GF-D8 (cell line): Measurements from ENCODE around the gene FYN.

Experiments
- DNase-seq: peaks from one replicate; lab custom pipeline; 2025; lab: John Stamatoyannopoulos, UW

FYN gene

DNA sequence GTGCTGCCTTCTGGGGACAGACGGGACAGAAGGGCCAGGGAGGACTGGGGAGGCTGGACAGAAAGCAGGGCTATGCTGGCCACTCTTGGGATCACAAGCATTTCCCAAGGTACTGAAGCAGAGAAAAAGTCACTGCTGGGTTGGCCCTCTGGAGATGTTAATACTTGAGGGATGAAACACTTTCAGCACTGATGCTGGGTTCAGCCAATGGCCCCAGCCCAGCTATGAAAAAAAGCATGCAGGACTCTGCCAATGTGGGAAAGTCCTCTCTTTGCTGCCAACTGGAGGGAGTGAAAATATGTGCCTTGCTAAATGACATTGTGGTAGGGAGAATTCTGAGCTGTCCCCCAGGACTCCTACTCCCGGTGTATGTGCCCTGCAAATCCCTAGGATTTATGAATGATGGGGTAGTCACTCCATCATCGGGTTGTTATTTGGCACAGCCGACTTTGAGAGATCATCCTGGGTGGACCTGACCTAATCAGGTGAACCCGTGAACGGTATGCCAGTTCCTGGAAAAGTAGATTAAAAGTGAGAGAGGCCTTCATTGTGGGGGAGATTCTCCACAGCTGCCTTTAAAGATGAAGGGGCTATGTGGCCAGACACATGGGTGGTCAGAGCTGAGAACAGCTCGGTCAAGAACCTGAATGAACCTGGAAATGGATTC, 147.7 kb downstream of the FYN start:
- no peak for DNase-seq

DNA sequence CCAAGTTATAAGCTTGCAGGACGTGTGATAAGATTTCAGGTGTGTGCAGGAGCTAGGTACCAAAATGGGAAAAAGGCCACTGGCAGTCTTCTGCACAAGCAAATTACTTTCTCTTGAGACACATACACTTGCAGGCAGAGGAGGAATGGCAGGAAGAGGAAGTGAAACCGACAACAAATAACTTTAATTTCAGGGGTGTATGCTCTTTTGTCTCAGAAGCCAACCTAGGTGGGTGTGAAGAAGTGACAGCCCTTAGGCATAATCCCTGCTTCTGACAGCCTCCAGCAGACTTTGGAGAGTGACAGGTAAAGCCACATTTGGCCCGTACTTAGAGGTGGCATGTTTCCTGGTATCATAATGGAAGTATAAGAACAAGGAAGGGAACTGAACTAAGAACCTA, 148.7 kb downstream of the FYN start:
- no peak for DNase-seq

DNA sequence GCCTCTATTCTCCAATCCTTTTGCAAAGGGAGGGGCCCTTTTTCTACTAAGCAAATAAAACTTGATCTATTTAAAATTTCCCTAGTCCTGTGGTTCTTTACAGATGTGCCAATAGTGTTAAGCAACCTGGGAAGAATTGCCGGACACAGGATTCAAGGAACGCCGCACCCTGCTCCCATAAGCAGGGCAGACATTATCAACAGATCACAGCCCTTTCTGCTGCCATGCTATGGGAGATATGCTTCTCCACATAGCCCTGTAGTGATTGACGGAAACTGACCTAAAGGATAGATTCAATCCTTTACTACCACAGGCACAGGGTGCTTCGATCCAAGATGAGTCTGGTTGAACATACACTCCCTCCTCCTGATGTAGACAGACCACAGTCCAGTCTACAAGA, 149.2 kb downstream of the FYN start:
- no peak for DNase-seq

DNA sequence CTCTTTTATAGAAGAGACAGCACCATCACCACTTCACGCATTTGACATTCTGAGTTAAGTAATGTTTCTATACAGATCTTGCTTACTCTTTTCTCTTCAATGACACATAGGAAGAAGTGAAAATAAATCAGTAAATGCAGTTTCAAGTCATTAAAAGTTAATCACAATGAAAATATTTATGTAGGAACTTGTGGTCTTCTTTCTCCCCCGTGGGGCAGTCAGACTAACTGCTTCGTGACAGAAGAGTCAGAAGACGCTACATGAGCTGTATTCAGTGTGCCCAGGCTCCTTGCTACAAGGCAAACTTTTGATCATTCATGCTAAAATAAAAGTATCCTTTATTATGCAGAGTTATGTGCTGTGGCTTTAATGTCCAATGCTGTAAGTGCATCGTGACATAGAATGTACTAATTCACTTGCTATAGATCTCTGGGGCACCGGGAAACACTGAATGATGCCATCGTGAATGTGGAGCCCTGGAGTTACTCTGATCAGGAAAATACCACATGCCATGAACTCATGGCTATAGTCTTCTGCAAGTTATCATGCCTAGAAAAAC, 149.8 kb downstream of the FYN start:
- DNase-seq: no peak

DNA sequence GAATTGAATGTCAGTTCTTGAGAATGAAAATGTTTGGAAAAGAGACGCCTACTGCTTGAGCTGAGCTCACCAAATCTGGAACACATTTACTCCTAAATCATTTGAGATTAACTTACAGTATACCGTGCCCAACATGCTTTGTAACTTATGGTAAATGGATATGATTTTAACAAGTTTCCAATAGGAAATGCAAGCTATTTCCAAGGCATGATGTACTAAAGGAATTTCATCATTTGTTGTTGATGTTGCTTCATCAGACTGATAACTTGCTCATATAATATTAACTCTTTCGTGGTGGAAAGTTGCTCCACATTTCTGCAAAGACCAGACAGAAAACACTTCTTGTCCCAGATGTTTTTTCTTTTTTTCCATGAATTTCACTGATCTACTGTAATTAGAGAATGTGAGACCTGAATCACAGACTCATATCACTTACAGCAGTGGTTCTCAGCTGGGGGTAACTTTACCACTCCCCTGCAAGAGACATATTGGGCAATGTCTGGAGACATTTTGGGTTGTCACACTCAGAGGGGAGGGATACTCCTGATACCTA, 151.0 kb downstream of the FYN start:
- DNase-seq: no peak

DNA sequence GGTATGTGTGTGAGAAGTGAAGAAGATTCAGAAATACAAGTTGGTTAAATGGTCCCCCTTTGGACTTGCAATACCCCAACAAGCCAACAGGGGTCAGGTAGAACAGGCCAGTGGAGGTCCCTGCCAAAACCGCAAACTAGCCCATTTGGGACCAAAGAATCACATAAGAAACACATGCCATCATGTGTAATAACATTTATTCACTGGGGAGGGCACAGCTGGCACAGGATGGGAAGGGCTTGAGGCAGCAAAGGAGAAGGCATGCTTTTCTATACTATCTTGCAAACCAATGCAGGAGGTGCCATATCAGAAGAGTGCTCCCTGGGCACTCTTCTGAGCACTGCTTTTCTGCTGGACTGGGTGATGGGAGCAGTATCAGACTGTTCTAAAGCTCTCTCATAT, 151.5 kb downstream of the FYN start:
- DNase-seq: no peak

DNA sequence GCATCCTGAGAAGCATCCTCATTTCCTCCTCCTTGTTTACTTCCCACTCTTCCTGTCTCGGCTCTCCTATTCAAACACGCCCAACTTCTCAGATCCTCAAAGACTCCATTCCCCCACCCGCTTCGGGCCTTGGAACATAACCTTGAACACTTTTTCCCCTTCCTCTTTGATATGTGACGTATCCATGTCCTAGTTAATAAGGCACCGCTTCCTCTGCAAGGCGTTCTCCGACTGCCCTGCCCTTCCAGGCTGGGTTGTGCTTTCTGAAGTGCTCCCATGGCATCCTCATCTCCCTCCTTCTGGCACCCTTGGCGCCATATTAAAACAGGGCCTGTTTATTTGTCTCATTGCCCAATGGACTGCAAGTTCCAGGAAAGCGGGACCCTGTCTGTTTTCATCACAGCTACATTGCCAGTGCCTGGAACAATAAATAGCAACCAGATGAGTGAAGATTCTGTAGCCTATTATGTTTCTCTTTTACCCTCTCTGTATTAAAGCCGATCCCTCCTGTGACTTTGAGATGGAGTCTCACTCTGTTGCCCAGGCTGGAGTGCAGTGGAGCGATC, 152.2 kb downstream of the FYN start:
- DNase-seq: no peak

DNA sequence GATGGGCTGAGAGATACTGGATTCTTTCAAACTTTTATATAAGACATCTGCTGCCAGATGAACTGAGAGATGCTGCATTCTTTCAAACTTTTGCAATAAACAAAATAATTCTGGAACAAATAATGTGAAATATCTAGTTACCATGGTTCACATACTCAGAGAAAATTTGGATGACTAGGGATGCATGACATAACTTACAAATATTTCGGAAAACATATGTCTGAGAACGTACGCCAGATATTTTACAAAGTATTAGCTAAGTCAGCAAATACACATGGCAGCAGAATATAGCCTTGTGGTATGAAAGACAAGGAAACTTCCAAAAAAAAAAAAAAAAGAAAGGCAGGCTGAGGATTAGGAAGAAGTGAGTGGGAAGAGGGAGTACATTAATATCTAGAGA, 154.3 kb downstream of the FYN start:
- no peak for DNase-seq

DNA sequence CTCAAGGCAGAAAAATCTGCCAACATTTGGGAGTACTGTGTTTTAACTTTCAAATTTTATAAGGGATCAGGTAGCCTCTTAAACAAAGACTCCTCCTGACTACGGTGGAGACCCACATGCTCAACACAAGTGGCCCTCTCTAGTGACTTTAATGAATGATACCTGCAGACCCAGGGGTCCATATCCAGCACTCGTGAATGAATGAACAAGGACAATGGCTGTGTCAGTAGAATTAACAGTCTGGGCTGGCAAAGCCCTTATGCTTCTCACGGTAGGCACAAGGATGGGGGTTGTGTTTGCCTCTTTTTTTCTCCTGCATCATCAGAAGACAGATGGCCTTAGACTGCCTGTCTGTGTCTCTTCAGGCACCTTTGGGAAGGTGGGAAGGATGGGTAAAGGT, 154.9 kb downstream of the FYN start:
- DNase-seq: no peak

DNA sequence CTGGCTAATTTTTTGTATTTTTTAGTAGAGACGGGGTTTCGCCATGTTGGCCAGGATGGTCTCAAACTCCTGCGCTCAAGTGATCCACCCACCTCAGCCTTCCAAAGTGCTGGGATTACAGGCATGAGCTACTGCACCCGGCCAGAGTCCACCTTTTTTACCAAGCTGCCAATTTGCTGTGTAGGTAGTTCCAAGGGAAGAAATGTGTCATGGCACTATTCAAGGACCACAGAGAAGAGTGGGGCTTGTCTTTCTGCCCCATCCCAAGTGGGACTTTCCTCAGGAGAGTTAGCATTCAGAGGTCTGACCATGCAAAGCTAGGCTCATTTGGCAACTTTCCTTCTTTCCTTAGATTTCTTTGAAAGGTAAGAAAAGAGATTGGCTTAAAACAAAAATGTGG, 155.6 kb downstream of the FYN start:
- DNase-seq: no peak

DNA sequence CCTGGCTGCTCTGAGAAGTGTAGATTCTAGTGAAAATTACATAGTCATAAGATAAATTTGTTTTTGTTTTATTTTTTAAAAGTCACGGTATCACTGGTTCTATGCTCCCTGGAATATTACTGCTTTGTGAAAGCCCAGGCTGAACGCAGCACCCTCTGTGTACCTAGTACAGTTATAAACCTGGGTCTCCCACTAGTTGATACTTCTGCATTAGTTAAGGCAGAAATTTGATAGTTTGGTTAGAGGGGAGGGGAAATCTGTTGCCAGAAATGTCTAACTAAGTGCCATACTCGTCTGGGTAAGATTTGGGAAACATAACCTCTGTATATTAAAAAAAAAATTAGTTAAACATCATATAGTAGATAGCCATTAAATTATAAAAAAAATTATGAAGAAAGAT, 156.9 kb downstream of the FYN start:
- DNase-seq: no peak

DNA sequence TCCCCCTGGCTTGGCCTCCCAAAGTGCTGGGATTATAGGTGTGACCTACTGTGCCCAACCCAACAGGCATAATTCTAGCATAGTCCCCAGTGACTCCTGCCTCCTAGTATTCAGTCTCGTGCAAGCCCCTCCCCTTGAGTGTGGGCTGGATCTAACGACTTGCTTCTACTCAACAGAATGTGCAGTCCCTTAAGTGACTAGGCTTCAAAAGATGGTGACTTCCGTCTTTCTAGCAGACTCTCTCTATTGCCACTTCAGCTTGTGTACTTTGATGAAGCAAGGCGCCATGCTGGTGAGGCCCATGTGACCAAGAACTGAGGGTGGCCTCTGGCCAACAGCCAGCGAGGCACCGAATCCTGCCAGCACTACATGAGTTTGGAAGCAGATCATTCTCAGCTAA, 157.9 kb downstream of the FYN start:
- DNase-seq: no peak

DNA sequence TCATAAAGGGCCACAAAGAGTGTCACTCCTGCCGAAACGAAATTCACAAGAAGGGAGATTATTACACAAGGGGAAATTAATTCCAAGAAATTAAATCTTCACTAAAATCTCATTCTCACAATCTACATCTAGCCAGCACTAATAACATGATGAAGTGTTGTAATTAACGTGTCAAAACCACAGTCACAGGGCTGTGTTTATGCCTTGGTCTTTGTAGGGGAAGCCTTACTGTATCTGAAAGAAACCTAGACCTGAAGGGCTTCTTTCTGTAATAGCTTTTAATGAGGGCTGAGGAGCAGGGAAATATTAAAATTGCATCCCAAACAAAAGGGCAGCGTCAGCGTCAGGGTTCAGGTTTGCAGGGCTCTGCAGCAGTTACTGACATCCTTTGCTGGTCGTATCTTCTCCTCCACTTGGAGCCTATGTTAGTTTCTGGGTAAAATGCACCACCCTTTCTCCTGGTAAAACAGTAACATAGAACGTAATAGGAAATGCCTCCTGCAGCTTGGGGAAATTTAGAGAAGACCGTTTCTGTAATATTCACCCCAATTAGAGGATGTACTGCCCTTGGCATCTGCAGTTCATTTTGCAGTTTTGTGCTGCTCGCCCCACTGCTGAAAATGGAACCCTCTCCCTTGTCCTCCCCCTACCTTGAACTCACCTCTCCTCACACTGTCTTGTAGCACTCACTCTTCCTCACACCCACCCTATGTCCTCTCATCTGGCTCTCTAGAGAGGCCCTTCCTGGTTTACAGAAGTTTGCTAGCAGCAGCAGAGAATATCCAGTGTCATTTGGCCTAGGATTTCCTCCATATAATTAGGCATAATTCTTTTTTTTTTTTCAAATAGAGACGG, 158.6 kb downstream of the FYN start:
- DNase-seq: no peak

DNA sequence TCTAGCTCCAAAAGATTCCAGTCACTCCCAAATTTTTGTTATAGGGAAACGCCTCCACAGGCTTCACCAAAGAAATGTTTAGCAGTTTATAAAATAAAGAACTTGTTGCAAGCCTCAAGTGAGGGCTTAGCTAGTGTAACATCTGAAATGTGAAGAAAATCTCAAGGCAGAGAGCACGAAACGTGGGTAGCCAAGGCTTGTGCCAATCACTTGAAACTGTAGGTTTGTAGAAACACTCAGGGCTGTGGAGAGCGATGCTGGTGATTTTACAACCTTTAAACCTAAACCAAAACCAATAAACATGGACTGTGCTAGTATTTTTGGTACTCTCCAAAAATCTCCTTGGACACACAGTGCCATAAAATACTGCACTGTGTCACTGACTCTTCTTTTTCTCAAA, 159.4 kb downstream of the FYN start:
- no peak for DNase-seq

DNA sequence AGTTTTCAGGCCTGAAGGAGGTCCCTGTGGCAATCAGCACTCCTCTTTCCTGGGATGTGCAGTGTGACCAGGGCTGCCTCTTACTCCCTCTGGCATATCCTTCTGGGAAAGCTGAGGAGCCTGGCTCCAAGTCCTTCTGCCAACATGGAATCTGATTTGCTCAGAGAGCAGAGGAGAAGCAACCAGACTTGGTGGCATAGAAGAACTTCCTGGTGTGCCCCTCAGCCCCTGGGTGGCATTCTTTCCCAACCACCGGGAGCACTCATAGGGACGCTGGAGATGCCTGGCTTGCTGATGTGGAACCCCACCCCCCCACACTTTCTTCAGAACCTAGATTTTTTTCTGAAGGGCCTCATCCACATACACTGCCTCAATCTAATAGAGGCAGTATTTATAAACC, 160.0 kb downstream of the FYN start:
- no peak for DNase-seq

DNA sequence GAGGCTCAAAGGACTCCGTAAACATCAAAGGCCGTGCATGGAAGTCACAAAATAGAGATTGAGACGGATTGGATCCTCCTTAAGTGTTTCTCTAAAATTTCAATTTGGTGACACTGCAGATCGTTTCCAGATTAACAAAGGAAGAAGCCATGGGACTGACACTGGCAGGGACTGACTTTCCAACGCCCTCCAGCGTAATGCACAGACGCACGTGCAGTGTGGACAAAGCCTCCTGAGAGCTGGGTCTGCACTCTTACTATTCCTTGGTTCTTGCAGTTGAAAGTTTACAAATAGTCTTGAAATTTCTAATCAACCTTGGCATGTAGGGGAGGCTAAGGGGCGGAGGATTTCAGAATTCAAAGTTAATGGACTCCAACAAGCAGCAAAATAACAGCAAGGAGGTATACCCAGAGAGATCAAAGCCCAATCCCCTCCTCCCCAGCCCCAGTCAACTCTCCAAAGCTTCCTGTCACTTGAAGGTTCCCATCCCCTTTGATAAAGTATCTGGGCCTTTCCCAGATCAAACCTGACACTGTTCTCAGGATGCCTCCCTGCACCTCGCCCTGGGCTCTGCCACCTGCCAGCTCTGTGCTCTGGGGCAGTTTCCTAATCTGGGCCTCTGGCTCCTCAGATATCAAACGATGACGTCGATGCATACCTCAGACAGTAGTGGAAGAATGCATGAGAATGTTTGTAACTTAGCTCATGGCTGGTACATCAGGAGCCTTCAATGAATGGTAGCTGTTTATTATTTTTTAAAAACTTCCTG, 161.1 kb downstream of the FYN start:
- no peak for DNase-seq

DNA sequence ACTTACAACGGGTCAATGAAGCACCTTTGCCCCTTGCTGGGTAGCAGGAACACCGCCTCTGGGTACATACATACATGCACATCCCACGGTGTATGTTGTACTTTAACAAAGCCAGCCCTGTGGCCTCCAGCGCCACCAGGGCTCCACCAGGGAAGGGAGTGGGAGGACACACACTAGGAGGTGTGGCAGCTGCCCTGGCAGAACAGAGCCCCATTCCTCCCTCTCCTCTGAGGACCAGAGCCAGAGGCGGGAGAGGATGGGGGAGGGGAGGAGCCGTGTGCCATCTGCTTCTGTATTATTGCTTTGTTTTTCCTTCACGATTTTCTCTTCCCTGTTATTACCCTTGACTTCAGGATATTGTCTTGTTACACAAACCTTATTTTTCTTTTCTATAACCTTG, 161.8 kb downstream of the FYN start:
- DNase-seq: no peak

DNA sequence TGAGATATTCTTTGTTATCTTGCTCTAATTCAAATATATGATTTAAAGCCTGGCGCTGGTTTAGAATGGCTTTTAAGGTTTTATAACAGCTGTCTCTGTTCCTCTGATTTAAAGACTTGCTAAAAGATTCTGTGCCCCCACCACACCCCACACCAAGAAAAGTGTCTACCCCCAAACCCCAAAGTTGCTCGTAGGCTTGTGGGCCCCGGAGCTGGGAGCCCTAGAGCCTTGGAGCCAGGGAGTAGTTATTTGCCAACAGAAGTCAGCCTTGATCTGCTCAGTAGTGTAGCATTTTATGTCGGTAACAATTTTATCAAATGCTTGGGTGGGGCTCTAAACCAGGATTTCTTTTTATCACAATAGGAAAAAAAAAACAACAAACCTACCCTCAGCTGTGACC, 162.3 kb downstream of the FYN start:
- no peak for DNase-seq

DNA sequence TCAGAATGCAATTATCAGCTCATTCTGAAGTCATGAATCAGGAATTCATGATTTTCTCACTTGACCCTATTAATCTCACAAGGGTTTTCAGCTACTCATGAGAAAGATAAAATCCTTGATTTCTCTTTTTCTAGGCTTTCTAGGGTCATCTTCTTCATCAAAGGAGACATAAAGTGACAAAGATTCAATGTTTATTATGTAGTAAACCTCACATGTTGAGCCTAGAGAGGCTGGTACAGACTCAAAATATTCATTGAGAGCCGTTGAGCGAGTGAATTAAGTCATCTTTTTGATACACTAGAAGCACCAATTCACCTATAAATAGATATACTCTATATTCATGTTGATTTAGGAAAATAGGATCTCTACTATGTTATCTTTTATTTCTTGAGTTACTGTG, 162.8 kb downstream of the FYN start:
- no peak for DNase-seq

DNA sequence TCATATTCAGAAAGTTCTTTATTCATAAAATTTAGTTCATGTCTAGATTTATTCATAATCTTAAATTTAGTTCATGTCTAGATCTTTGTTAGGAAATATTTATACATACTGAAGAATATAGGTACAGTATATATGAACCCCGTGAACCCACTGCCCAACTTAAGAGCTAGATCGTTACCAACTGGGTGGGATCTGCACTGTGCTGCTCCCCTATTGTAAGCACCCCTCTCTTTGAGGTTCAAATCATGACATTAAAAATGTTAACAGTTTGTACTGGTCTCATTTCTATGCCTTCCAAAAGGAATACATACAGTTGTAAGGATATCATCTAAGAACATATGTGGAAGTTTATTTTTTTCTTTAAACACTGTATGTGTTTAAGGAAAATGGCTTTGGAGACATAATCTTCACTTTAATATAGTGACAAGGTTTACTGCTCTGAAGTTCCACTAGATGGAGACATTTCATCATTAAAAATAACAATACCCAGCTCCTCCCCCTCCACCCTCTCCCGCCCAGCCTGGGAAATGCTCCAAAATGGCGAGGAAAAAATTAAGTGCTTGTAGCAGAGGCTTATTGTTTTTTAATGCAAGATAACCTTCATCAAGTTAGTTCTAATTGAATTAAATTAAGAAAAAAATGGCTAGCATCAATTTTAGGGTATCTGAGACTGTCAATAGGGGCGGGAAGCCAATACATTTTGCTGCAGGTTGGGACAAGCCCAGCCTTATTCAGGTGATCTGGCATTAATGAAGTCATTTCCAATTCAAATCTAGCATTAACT, 163.4 kb downstream of the FYN start:
- DNase-seq: peak; percentile 23

DNA sequence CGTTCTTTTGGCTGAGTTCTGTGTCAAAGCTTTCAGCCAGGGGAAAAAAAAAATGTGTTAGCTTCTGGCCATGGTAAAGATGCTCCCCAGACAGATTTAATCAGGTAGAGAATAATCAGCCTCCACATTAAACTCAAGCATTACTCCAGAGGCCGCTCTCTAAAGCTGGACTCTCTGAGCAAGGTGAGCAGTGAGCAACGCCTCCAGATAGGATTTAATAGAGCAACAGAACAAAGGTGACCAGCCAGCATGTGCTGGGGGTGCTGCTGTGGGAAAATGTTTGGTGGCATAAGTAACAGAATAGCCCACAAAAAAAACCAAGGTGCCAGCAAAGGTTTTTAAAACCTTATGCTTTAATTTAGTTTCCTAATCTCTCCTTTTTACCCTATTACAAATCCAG, 164.1 kb downstream of the FYN start:
- no peak for DNase-seq
